ENCODE measurements around the gene GAP43.

The GAP43 gene

GRCh38 chr3:115706311-115706829, 83.1 kb downstream of the GAP43 start:
- no peak for DNase-seq (ENCODE audit: low spot score)
- no peak for TF ChIP-seq CTCF (IDR thresholded peaks at IDR 0.05; ENCODE audit: extremely low read depth, missing control alignments)

- no peak for TF ChIP-seq CTCF (IDR thresholded peaks at IDR 0.05; ENCODE audit: extremely low read depth, missing control alignments)
- DNase-seq (ENCODE audit: low spot score) = no peak
Observed at GRCh38 chr3:115708540-115708939, 85.2 kb downstream of the GAP43 start.

GRCh38 chr3:115709093-115709492, 85.8 kb downstream of the GAP43 start:
- TF ChIP-seq CTCF (IDR thresholded peaks at IDR 0.05; ENCODE audit: extremely low read depth, missing control alignments) = no peak
- no peak for DNase-seq (ENCODE audit: low spot score)

- DNase-seq (ENCODE audit: low spot score) = no peak
- no peak for TF ChIP-seq CTCF (IDR thresholded peaks at IDR 0.05; ENCODE audit: extremely low read depth, missing control alignments)
Observed at GRCh38 chr3:115709931-115710330, 86.6 kb downstream of the GAP43 start.

GRCh38 chr3:115710799-115711198, 87.5 kb downstream of the GAP43 start:
- TF ChIP-seq CTCF (IDR thresholded peaks at IDR 0.05; ENCODE audit: extremely low read depth, missing control alignments) = no peak
- no peak for DNase-seq (ENCODE audit: low spot score)

- DNase-seq (ENCODE audit: low spot score) = no peak
- no peak for TF ChIP-seq CTCF (IDR thresholded peaks at IDR 0.05; ENCODE audit: extremely low read depth, missing control alignments)
Observed at GRCh38 chr3:115712871-115713270, 89.6 kb downstream of the GAP43 start.

GRCh38 chr3:115713284-115713683, 90.0 kb downstream of the GAP43 start:
- no peak for DNase-seq (ENCODE audit: low spot score)
- TF ChIP-seq CTCF (IDR thresholded peaks at IDR 0.05; ENCODE audit: extremely low read depth, missing control alignments) = no peak

Measured in GM20000 (cell line).